IMR-90 (cell line): Measurements from ENCODE around the gene DLX3. TPM values are rescaled to one million over a fixed set of nuclear protein-coding genes. Genes with fewer than 3 reads are reported as not detected.

Source experiments
- ATAC-seq: fragments of 200-7000 bp; cut with Tn5 transposase; 2 replicates; pipeline ENCODE4 v1.9.1; 2020; ENCODE audit warnings: low read depth, mild to moderate bottlenecking, moderate library complexity
- BruUV-seq: library from RNA; stranded (reverse); fragments of 400-500 nt; replicated peaks from 2 replicates; lab custom pipeline; 2021; lab: Mats Ljungman, UMichigan
- CTCF ChIA-PET: fragments of 300-600 bp; formaldehyde crosslinking; extraction: SDS; loops from one replicate; lab custom pipeline; 2021; ENCODE audit warnings: antibody characterized with exemption; lab: Yijun Ruan, JAX
- POLR2A ChIA-PET: fragments of 300-600 bp; sonication (Branson Sonifier 250); formaldehyde crosslinking; loops from one replicate; lab custom pipeline; 2022; ENCODE audit warnings: antibody characterized with exemption; ENCODE audit not compliant: unreplicated experiment; lab: Charles Lee
- DNase-seq: peaks from one replicate; pipeline ENCODE4 v3.0.0; 2013
- H2AFZ ChIP-seq: replicated peaks from 2 replicates; pipeline ENCODE3; 2013; ENCODE audit warnings: low read length, mild to moderate bottlenecking; ENCODE audit not compliant: poor library complexity
- H2AK5ac ChIP-seq: 2 replicates; pipeline ENCODE4 v1.6.1; 2013; ENCODE audit warnings: low read depth, low read length, inconsistent platforms
- H2AK9ac ChIP-seq: replicated peaks from 2 replicates; pipeline ENCODE3; 2013; ENCODE audit warnings: mild to moderate bottlenecking, low read depth, low read length, moderate library complexity; ENCODE audit not compliant: poor library complexity
- H2BK120ac ChIP-seq: 2 replicates; pipeline ENCODE4 v1.6.1; 2013; ENCODE audit warnings: low read depth, low read length, inconsistent platforms
- H2BK15ac ChIP-seq: 3 replicates; pipeline ENCODE4 v1.6.1; 2013; ENCODE audit warnings: low read depth, low read length, inconsistent platforms
- H2BK20ac ChIP-seq: 2 replicates; pipeline ENCODE4 v1.6.1; 2013; ENCODE audit warnings: low read depth, mild to moderate bottlenecking, inconsistent platforms, low read length, moderate library complexity
- H2BK5ac ChIP-seq: 2 replicates; pipeline ENCODE4 v1.6.1; 2013; ENCODE audit warnings: mild to moderate bottlenecking, low read depth, low read length, inconsistent platforms; ENCODE audit not compliant: poor library complexity, severe bottlenecking
- H3K14ac ChIP-seq: replicated peaks from 2 replicates; pipeline ENCODE4 v1.6.1; 2013; ENCODE audit warnings: low read depth, low read length, inconsistent platforms
- H3K18ac ChIP-seq: 2 replicates; pipeline ENCODE4 v1.6.1; 2013; ENCODE audit warnings: low read depth, low read length, control low read depth
- H3K23ac ChIP-seq: 2 replicates; pipeline ENCODE4 v1.6.1; 2013; ENCODE audit warnings: low read depth, low read length, inconsistent platforms
- H3K27ac ChIP-seq: 2 replicates; pipeline ENCODE4 v1.5.1; 2013; ENCODE audit warnings: mild to moderate bottlenecking, control low read depth, low read length; ENCODE audit not compliant: insufficient read depth
- H3K27me3 ChIP-seq: 2 replicates; pipeline ENCODE4 v1.6.1; 2013; ENCODE audit warnings: low read length; ENCODE audit not compliant: control insufficient read depth, insufficient read depth
- H3K36me3 ChIP-seq: 2 replicates; pipeline ENCODE4 v1.6.1; 2013; ENCODE audit warnings: low read length, mixed read lengths; ENCODE audit not compliant: control insufficient read depth, insufficient read depth
- H3K4ac ChIP-seq: 2 replicates; pipeline ENCODE4 v1.6.1; 2013; ENCODE audit warnings: low read depth, low read length, inconsistent platforms
- H3K4me1 ChIP-seq: 2 replicates; pipeline ENCODE4 v1.6.1; 2013; ENCODE audit warnings: low read length, mixed read lengths; ENCODE audit not compliant: control insufficient read depth, insufficient read depth
- H3K4me2 ChIP-seq: 2 replicates; pipeline ENCODE4 v1.6.1; 2013; ENCODE audit warnings: low read depth, mild to moderate bottlenecking, control low read depth, low read length, moderate library complexity
- H3K4me3 ChIP-seq: 2 replicates; pipeline ENCODE4 v1.5.1; 2013; ENCODE audit warnings: low read depth, mild to moderate bottlenecking, control low read depth, low read length, moderate library complexity; ENCODE audit not compliant: insufficient read depth
- H3K56ac ChIP-seq: 2 replicates; pipeline ENCODE4 v1.6.1; 2013; ENCODE audit warnings: low read length, inconsistent platforms; ENCODE audit not compliant: insufficient read depth; ENCODE audit errors: extremely low read depth
- H3K79me1 ChIP-seq, 2 experiments: 2 replicates each; pipeline ENCODE4 v1.6.1; 2013; ENCODE audit warnings: low read length in 2 of 2, inconsistent platforms in 1 of 2, low read depth in 1 of 2
- H3K9ac ChIP-seq: 2 replicates; pipeline ENCODE4 v1.6.1; 2013; ENCODE audit warnings: low read depth, low read length, control low read depth
- H3K9me1 ChIP-seq: 2 replicates; pipeline ENCODE4 v1.6.1; 2013; ENCODE audit warnings: low read length, inconsistent platforms; ENCODE audit not compliant: insufficient read depth
- H3K9me3 ChIP-seq: 2 replicates; pipeline ENCODE4 v1.6.1; 2013; ENCODE audit warnings: low read length; ENCODE audit not compliant: control insufficient read depth, insufficient read depth
- H4K20me1 ChIP-seq: 2 replicates; pipeline ENCODE4 v1.6.1; 2013; ENCODE audit warnings: low read length, inconsistent platforms; ENCODE audit not compliant: insufficient read depth
- H4K5ac ChIP-seq: 2 replicates; pipeline ENCODE4 v1.6.1; 2013; ENCODE audit warnings: mild to moderate bottlenecking, low read depth, low read length, control low read depth
- H4K8ac ChIP-seq, 2 experiments: 2 replicates each; pipeline ENCODE4 v1.6.1; 2013; ENCODE audit warnings: low read depth in 2 of 2, low read length in 2 of 2, control low read depth in 1 of 2, inconsistent platforms in 1 of 2
- H4K91ac ChIP-seq: 2 replicates; pipeline ENCODE4 v1.6.1; 2013; ENCODE audit warnings: low read depth, low read length, inconsistent platforms; ENCODE audit not compliant: insufficient read depth
- CEBPB ChIP-seq: IDR thresholded peaks from 2 replicates; pipeline ENCODE4 v1.6.1; 2012; ENCODE audit warnings: low read depth, low read length, improper control_type of control experiment
- CHD1 ChIP-seq: IDR thresholded peaks from 2 replicates; pipeline ENCODE4 v1.6.1; 2012; ENCODE audit warnings: low read depth, low read length, improper control_type of control experiment
- CTCF ChIP-seq: conservative IDR thresholded peaks from 2 replicates; pipeline ENCODE4 v1.5.1; 2012; ENCODE audit warnings: mild to moderate bottlenecking, low read depth, low read length, improper control_type of control experiment
- ELK1 ChIP-seq: fragments of 150-350 bp; IDR thresholded peaks from 2 replicates; pipeline ENCODE4 v1.6.1; 2016; ENCODE audit warnings: low read depth, mild to moderate bottlenecking, low read length, moderate library complexity, borderline replicate concordance
- MAZ ChIP-seq: IDR thresholded peaks from 2 replicates; pipeline ENCODE4 v1.6.1; 2012; ENCODE audit warnings: low read depth, mild to moderate bottlenecking, low read length, improper control_type of control experiment, moderate library complexity, borderline replicate concordance
- NFE2L2 ChIP-seq: fragments of 150-350 bp; IDR thresholded peaks from 2 replicates; pipeline ENCODE4 v1.6.1; 2016; ENCODE audit warnings: low read depth, mild to moderate bottlenecking, low read length
- POLR2A ChIP-seq: IDR thresholded peaks from 2 replicates; pipeline ENCODE4 v1.6.1; 2012; ENCODE audit warnings: mild to moderate bottlenecking, low read depth, low read length
- RFX5 ChIP-seq: IDR thresholded peaks from 2 replicates; pipeline ENCODE4 v1.8.0; 2012; ENCODE audit warnings: low read depth, mild to moderate bottlenecking, low read length, moderate library complexity
- WGBS, 2 experiments: methylation state at CpG; one replicate each; pipeline versions ENCODE4 v1.1.5 to v1.1.7; 2013; ENCODE audit warnings: missing lambda C conversion rate in 2 of 2; ENCODE audit not compliant: insufficient read length in 1 of 2; ENCODE audit errors: extremely low coverage in 2 of 2; 5-methylcytosine and 5-hydroxymethylcytosine counted together
- dilution Hi-C: fragments of 300-500 bp; cut with HindIII; formaldehyde crosslinking; loops from one replicate; pipeline ENCODE4 v1.14.3; 2018; ENCODE audit warnings: low sequenced_read_pairs; ENCODE audit not compliant: unreplicated experiment
- in situ Hi-C: fragments of 300-500 bp; cut with MboI; formaldehyde crosslinking; loops from 3 replicates; pipeline ENCODE4 v1.14.3; 2019; ENCODE audit warnings: low sequenced_read_pairs, inconsistent platforms, mixed read lengths
- intact Hi-C: fragments of 100-400 bp; cut with micrococcal nuclease; formaldehyde crosslinking; loops from 2 replicates; pipeline ENCODE4 v1.10.0; 2022
- polyA plus RNA-seq, 3 experiments: library from polyadenylated mRNA; depleted of rRNA; stranded (reverse); fragments of >200 nt; gene quantifications; 2 replicates each; pipeline ENCODE4 v1.2.3, GENCODE V29; 2012; ENCODE audit warnings: low replicate concordance in 1 of 3
- total RNA-seq: library from RNA; depleted of rRNA; stranded (reverse); fragments of >200 nt; gene quantifications from 2 replicates; pipeline ENCODE4 v1.2.3, GENCODE V29; 2012
- TF ChIP-seq, protein P1 (sequence below): fragments of 150-350 bp; IDR thresholded peaks from 2 replicates; pipeline ENCODE4 v1.6.1; 2017; ENCODE audit warnings: mild to moderate bottlenecking, antibody characterized with exemption, low read length, low read depth

The DLX3 gene
- total and polyA plus RNA-seq, 2 of the 4 experiments (the other 2 are of a cell fraction): not detected

- no peak for TF ChIP-seq CTCF
These were observed 48.5 kb upstream of the DLX3 start (continued) for GRCh38 chr17:50043290-50044148.

- peaks cover 24% of the 10 kb centered on the region for H3K9me1 ChIP-seq
- no peaks in the 10 kb centered on the region for H3K9me3 ChIP-seq
- H2BK5ac ChIP-seq: no peak overlapping the region
- H4K5ac ChIP-seq: no peak overlapping the region
- H2BK120ac ChIP-seq: no peak overlapping the region
- H3K23ac ChIP-seq: no peak overlapping the region
- in situ Hi-C loops (no loop called here), dilution Hi-C loops (no loop called here), intact Hi-C loops (no loop called here)
- no peak overlapping the region for H3K4me2 ChIP-seq
- no peak overlapping the region for H2BK20ac ChIP-seq
- POLR2A ChIA-PET: no interaction called here
- no peak overlapping the region for H3K4me3 ChIP-seq
- no peak overlapping the region for H2AK5ac ChIP-seq
- peaks cover 0 to 8% of the 10 kb centered on the region in 2 experiments; a peak in 1 of 4 replicates for H3K79me1 ChIP-seq
- H3K14ac ChIP-seq: no peak overlapping the region
- H3K18ac ChIP-seq: no peak overlapping the region
- no peak overlapping the region for H3K56ac ChIP-seq
- H3K4me1 ChIP-seq: peaks cover 11% of the 10 kb centered on the region
- no TSS peak for BruUV-seq
- no peaks in the 10 kb centered on the region for H3K36me3 ChIP-seq
- ATAC-seq: no peak
- H4K20me1 ChIP-seq: no peaks in the 10 kb centered on the region
- no peak overlapping the region for H4K8ac ChIP-seq
- DNase-seq: no peak
- no peak overlapping the region for H3K9ac ChIP-seq
- no peak overlapping the region for H3K27ac ChIP-seq
- CTCF ChIA-PET: no interaction called here
- no peak overlapping the region for H2BK15ac ChIP-seq
- WGBS, 2 experiments: no CpG with 5 or more reads among the region's 5 CpGs
- H3K27me3 ChIP-seq: no peaks in the 10 kb centered on the region
- no peak overlapping the region for H3K4ac ChIP-seq
- H2AK9ac ChIP-seq: no peak overlapping the region
- no peak overlapping the region for H2AFZ ChIP-seq
- H4K91ac ChIP-seq: no peak overlapping the region
- TF ChIP-seq, protein P1, sequence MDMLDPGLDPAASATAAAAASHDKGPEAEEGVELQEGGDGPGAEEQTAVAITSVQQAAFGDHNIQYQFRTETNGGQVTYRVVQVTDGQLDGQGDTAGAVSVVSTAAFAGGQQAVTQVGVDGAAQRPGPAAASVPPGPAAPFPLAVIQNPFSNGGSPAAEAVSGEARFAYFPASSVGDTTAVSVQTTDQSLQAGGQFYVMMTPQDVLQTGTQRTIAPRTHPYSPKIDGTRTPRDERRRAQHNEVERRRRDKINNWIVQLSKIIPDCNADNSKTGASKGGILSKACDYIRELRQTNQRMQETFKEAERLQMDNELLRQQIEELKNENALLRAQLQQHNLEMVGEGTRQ: no peak
- no peak for TF ChIP-seq RFX5
- TF ChIP-seq ELK1: no peak
- TF ChIP-seq CTCF: no peak
- no peak for TF ChIP-seq MAZ
- no peak for TF ChIP-seq POLR2A
- no peak for TF ChIP-seq CEBPB
- TF ChIP-seq NFE2L2: no peak
- no peak for TF ChIP-seq CHD1
These were observed 47.2 kb upstream of the DLX3 start for GRCh38 chr17:50042211-50042610.
